Measurements from ENCODE around the gene KRTAP4-12. TPM values are rescaled to one million over a fixed set of nuclear protein-coding genes. Genes with fewer than 3 reads are reported as not detected.
"Not testable (repeated sequence)": the region's sequence is repeated elsewhere in the genome, so short reads cannot be mapped to it uniquely, and the experiment has no call there.

Gene KRTAP4-12
- not detected for polyA plus RNA-seq (ENCODE audit: insufficient read depth in 1 of 5, insufficient read length in 5 of 5, low replicate concordance in 1 of 5)
- long read RNA-seq, donor 1: 0 reads
- long read RNA-seq, donor 2: 0 reads
- long read RNA-seq, donor 3: 0 reads
- long read RNA-seq, donor 4: 0 reads
- long read RNA-seq, donor 5: 0 reads
- long read RNA-seq, donor 6: 0 reads
- long read RNA-seq, donor 7: 0 reads
- long read RNA-seq, donor 8: 0 reads

GRCh38 chr17:41123991-41124371, at the start of gene KRTAP4-12:
Gene KRTAP4-12, minus strand, starts transcription at chr17:41124182. Its CDS starts 60 bp downstream, at chr17:41124122.
- DNase-seq: not testable (repeated sequence)

DNA sequence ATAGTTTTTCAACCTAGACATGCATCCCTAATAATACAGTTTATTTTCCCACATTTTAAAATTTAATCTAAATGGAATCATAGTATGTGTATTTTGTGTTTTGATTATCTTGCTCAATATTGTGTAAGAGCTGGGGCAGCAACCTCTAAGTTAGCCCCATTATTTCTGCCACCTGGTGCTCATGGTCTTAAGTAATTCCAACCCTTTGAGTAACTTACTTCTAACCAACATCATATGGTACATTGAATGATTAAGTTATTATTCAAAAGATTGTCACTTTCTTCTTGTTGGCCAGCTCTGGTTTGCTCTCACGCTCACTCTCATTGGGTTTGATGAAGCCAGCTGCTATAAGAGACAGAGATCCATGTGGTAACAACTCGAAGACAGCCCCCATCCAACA, 47.9 kb upstream of the KRTAP4-12 start:
- no peak for DNase-seq

GRCh38 chr17:41168121-41168520, 44.1 kb upstream of the KRTAP4-12 start, which contains the start of gene KRTAP4-3:
Gene KRTAP4-3, minus strand, starts transcription at chr17:41168221. Its CDS starts 49 bp downstream, at chr17:41168172.
- DNase-seq: no peak

DNA sequence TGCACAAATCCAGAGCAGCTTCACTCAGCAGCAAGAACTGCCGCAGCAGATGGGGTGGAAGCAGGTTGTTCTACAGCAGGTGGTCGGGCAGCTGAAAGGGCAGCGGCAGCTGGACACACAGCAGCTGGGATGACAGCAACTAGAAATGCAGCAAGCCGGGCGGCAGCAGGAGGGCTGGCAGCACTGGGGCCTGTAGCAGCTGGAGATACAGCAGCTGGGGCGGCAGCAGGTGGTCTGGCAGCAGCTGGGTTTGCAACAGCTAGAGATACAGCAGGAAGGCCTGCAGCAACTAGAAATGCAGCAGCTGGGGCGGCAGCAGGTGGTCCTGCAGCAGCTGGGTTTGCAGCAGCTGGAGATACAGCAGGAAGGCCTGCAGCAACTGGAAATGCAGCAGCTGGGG, 43.6 kb upstream of the KRTAP4-12 start:
- no peak for DNase-seq

DNA sequence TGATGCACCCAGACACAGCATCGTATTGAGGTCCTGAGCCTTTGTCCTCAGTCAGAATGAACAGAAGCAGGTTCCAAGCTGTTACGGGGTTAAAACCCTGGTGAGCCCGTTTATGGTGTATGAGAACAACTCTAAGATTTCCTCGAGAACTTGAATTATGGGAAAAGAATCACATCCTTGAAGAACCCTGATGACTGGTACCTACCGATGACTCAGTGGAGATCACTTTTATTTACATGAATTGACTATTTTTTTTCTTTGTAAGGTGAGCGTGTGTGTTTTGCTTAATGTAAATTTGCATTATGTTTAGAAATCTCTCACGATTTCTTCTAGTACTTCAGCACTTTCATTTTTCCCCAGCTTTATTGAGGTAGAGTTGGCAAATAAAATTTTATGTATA, 39.8 kb upstream of the KRTAP4-12 start:
- DNase-seq: no peak

DNA sequence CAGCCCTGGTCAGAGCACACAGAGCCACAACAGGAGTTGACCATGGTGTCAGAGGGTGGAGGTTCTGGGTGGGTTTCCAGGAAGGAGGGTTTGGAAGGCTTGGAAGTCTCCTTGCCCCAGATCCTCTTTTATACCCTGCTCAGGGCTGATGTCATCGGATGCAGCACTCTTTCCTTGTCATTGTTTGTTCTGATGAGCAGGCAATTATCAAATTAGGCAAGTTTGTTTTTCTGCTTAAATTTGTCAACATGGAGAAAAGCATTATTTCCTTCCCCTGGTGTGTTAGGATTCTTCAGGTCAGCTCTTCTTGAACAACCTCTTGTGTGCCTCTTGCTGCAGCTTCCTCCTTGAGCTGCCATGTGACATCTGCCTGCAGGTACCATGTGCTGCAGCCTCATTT, 36.7 kb upstream of the KRTAP4-12 start, which contains the start of gene KRTAP4-4:
Gene KRTAP4-4, minus strand, starts transcription at position 101 of the 400 bp plus-strand sequence. Its CDS starts 57 bp downstream, at position 44.
- no peak for DNase-seq

DNA sequence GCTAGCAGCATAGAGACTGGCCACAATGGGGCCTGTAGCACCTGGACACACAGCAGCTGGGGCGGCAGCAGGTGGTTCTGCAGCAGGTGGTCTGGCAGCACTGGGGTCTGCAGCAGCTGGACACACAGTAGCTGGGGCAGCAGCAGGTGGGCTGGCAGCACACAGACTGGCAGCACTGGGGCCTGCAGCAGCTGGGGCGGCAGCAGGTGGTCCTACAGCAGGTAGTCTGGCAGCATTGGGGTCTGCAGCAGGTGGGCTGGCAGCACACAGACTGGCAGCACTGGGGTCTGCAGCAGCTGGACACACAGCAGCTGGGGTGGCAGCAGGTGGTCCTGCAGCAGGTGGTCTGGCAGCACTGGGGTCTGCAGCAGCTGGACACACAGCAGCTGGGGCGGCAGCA, 36.2 kb upstream of the KRTAP4-12 start:
- not testable (repeated sequence) for DNase-seq

DNA sequence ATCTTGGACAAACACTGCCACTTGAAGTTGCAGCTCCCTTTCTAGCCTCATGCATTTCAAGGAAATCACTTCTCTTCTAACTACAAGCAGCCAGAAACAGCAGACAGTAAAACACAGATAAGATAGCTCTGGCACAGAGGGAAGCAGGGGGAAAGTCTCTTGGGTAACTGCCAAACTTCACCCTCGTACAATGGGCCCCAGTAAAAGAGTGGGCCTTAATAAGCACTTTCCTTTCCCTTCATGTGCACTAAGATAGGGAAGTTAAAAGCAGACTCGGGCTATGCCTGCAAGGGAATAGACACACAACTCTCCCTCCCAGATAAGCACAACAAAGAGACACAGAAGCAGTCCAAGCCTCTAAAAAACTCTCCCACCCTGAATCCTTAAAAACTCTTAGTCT, 29.9 kb upstream of the KRTAP4-12 start:
- DNase-seq: no peak

GRCh38 chr17:41151525-41151924, 27.5 kb upstream of the KRTAP4-12 start:
- DNase-seq: no peak

- DNase-seq: no peak
These were observed 26.0 kb upstream of the KRTAP4-12 start for GRCh38 chr17:41150026-41150425.

DNA sequence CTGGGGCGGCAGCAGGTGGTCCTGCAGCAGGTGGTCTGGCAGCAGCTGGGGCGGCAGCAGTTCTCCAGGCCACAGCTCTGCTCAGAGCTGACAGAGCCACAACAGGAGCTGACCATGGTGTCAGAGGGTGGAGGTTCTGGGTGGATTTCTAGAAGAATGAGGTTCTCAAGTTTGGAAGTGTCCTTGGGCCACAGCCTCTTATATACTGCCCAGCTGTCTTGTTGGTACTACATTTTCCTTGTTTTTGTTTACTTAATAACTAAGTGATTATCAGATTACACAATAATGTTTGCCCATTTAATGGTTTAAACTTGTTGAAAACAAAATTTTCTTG, 25.6 kb upstream of the KRTAP4-12 start, which contains the start of gene KRTAP4-5:
Gene KRTAP4-5, minus strand, starts transcription at position 174 of the 334 bp plus-strand sequence. Its CDS starts 58 bp downstream, at position 116.
- no peak for DNase-seq

DNA sequence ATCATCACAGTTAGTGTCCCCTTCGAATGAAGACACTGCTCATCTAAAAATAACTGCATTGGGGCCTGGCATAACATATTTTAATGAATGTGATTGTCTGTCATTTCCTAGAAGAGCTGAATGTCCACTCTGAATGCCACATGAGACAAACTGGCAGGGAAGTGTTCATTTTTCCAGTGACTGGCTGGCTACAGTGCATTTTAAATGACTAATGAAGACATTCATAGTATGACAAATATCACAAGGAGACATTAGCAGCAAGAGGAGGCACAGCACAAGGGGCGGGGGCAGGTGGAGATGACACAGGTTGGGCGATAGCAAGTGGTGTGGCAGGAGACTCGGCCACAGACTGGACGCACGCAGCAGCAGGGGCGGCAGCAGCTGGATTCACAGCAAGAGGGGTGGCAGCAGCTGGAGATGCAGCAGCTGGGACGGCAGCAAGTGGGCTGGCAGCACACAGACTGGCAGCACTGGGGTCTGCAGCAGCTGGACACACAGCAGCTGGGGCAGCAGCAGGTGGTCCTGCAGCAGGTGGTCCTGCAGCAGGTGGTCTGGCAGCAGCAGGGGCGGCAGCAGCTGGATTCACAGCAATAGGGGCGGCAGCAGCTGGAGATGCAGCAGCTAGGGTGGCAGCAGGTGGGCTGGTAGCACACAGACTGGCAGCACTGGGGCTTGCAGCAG, 25.1 kb upstream of the KRTAP4-12 start:
- not testable (repeated sequence) for DNase-seq

DNA sequence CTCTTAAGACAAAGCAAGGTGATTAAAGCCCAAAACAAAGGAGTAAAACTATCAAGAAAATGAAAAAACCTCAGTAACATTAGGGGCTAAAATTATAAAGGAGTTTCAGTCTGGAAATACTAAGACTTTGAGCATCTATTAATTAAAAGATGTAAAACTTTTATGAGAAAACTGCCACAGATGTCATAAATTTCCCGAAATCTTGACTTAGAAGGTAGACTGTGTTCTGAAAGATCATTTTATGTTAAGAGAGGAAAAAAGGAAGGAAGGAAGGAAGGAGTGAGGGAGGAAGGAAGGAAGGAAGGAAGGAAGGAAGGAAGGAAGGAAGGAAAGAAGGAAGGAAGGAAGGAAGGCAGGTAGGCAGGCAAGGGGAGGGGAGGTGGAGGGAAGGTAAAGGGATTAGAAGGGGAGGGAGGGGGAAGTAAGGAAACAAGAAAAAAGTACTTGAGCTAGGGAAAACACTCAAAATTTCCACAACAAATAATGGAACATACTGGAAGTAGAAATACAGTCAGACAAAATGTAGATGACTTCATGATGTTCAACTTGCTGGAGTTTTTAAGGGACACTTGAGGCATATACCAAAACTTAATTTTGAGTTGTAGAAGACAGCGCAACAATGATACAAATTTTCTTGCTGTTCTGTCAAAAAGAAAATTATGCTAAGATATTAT, 23.7 kb upstream of the KRTAP4-12 start:
- DNase-seq: no peak

- no peak for DNase-seq
These were observed 21.3 kb upstream of the KRTAP4-12 start for GRCh38 chr17:41145261-41145660.

GRCh38 chr17:41144846-41145245, 20.9 kb upstream of the KRTAP4-12 start:
- DNase-seq: no peak

DNA sequence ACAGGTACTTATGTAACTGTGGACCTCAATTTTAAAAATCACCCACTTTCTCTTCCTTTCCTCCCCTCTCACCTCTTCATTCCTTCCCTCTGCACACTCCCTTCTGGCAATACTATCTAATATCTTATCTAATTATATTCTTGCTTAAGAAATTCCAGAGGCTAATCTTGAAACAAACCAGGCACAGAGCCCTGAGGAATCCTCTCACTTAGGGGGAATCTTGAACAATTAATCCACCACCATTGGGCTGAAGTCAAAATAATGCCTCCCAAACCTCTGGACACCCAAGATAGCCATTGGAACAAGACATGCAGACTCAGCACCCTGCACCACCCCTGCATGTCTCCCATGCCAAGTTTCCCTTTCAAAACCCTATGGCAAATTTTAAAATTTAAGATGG, 17.4 kb upstream of the KRTAP4-12 start:
- DNase-seq: no peak

- no peak for DNase-seq
These were observed 16.6 kb upstream of the KRTAP4-12 start, which contains the start of gene KRTAP4-6 for GRCh38 chr17:41140360-41141131. Gene KRTAP4-6, minus strand, starts transcription at chr17:41140544. Its CDS starts 57 bp downstream, at chr17:41140487.

DNA sequence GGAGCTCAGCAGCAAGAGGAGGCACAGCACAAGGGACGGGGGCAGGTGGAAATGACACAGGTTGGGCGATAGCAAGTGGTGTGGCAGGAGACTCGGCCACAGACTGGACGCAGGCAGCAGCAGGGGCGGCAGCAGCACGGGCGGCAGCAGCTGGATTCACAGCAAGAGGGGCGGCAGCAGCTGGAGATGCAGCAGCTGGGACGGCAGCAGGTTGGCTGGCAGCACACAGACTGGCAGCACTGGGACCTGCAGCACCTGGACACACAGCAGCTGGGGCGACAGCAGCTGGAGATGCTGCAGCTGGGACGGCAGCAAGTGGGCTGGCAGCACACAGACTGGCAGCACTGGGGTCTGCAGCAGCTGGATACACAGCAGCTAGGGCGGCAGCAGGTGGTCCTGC, 15.9 kb upstream of the KRTAP4-12 start:
- DNase-seq: not testable (repeated sequence)

DNA sequence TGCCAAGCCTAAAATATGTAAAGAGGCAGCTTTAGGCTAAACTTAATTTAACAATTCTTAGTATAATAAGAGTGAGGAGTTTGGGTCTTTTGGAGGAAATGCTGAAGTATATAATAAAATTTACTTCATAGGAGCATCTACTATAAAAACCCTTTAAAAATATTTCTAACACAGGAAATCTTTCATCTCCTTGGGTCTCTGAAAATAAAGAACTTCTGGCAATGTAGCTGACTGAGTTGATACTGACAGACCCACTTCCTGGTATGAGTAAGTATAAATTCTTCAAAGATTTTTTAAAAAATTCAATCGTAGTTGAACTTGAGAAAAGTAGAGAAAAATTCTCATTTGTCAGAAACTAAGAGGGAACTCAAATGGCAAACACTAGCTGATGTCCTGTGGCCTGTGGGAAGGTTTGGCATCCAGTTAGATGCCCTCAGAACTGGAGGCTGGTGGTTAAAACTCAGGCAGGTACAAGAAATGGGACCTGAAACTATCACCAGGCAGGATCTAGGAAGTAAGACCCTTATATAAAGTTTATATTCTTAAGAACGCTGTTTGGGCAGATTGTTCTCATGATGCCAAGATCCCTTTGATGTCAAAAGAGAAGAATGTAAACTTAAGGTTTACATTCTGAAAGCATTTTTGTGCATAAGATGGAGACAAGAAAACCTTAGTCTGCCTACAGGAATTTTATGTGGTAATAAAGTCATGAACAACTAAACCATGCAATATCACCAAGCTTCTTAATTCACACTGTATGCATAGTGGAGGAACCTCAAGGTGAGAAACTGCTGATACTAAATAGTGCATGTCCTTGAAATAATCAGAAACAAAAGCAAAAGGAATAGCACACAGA, 10.1 kb upstream of the KRTAP4-12 start:
- no peak for DNase-seq

GRCh38 chr17:41131979-41132378, 8.0 kb upstream of the KRTAP4-12 start:
- no peak for DNase-seq

DNA sequence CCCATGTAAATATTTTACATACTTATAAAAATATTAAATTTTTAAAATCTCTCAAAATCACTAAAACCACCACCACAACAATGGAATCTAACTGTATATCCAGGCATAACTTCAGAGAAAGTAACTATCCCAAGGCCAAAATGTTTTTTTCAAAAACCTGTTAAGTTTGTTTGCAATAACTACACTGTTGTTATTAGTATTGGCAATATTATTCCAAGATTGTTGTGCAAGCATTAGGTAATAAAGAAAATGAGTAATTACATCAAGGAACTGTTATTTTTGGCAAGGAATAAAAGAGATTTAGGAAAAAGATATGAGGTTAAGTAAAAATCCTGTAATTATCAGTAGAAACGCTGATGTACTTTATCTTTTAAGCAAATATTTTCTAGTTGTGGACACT, 3.4 kb upstream of the KRTAP4-12 start:
- no peak for DNase-seq
